K562 (cell line): ENCODE data around the gene UBE2E2. TPM values are rescaled to one million over a fixed set of nuclear protein-coding genes. Genes with fewer than 3 reads are reported as not detected.

Experiments
- ATAC-seq: fragments of 200-7000 bp; cut with Tn5 transposase; 3 replicates; pipeline ENCODE4 v1.9.1; 2020; ENCODE audit warnings: moderate library complexity
- BruUV-seq: library from RNA; stranded (reverse); fragments of 400-500 nt; replicated peaks from 2 replicates; lab custom pipeline; 2021; lab: Mats Ljungman, UMichigan
- CTCF ChIA-PET: fragments of 300-600 bp; formaldehyde crosslinking; extraction: SDS; loops from one replicate; lab custom pipeline; 2021; ENCODE audit warnings: low intra/inter-chr PET ratio; lab: Yijun Ruan, JAX
- POLR2A ChIA-PET: fragments of 300-600, 350-650 bp; sonication (Branson Sonifier 250); formaldehyde crosslinking; extraction: SDS; loops from one replicate; lab custom pipeline; 2021; ENCODE audit warnings: antibody characterized with exemption, inconsistent platforms; lab: Yijun Ruan, JAX
- DNase-seq, 4 experiments: peaks; one replicate each; pipeline versions ENCODE4 v3.0.0 to v3.0.0-alpha.2; 2011 to 2018; ENCODE audit warnings: low spot score in 3 of 4, mixed read lengths in 3 of 4; ENCODE audit errors: extremely low read depth in 1 of 4
- FAIRE-seq: peaks from 2 replicates; lab custom pipeline; 2011; peaks lifted over from hg19 to GRCh38; lab: Jason Lieb, UNC
- H2AFZ ChIP-seq: 2 replicates; pipeline ENCODE4 v1.6.0; 2011; ENCODE audit warnings: low read depth, low read length, control low read depth, inconsistent platforms
- H3K27ac ChIP-seq: fragments of 200-600 bp; 3 replicates; pipeline ENCODE4 v1.8.0; 2011; ENCODE audit warnings: low read depth, mild to moderate bottlenecking, control low read depth, inconsistent platforms, low read length, moderate library complexity, mixed read lengths; ENCODE audit errors: extremely low read depth
- H3K27me3 ChIP-seq, 2 experiments: fragments of 300-600 bp in 1 of 2; 2 replicates in 1 of 2; 3 replicates in 1 of 2; pipeline versions ENCODE4 v1.6.0 to v1.8.0; 2011; ENCODE audit warnings: inconsistent platforms in 2 of 2, low read length in 2 of 2, mild to moderate bottlenecking in 1 of 2, mixed read lengths in 1 of 2, moderate library complexity in 1 of 2; ENCODE audit not compliant: control insufficient read depth in 2 of 2, insufficient read depth in 2 of 2
- H3K36me3 ChIP-seq: fragments of 300-600 bp; 3 replicates; pipeline ENCODE4 v1.8.0; 2011; ENCODE audit warnings: mild to moderate bottlenecking, low read length, inconsistent platforms; ENCODE audit not compliant: control insufficient read depth, insufficient read depth
- H3K4me1 ChIP-seq, 2 experiments: fragments of 200-600 bp in 1 of 2; replicated peaks in 1 of 2; 2 replicates in 1 of 2; 3 replicates in 1 of 2; pipeline versions ENCODE4 v1.5.1 to v1.8.0; 2011; ENCODE audit warnings: inconsistent platforms in 2 of 2, low read length in 2 of 2, mild to moderate bottlenecking in 1 of 2, mixed read lengths in 1 of 2, moderate library complexity in 1 of 2; ENCODE audit not compliant: control insufficient read depth in 2 of 2, insufficient read depth in 2 of 2
- H3K4me2 ChIP-seq: 2 replicates; pipeline ENCODE4 v1.6.1; 2011; ENCODE audit warnings: low read length, control low read depth, inconsistent platforms, mixed read lengths; ENCODE audit not compliant: insufficient read depth
- H3K4me3 ChIP-seq: fragments of 200-600 bp; sonication (generic), shearing (Covaris generic); 2 replicates; pipeline ENCODE4 v1.5.1; 2016; ENCODE audit warnings: control low read depth, inconsistent platforms
- H3K79me2 ChIP-seq: fragments of 200-600 bp; 3 replicates; pipeline ENCODE4 v1.8.0; 2011; ENCODE audit warnings: low read length, inconsistent platforms; ENCODE audit not compliant: control insufficient read depth, insufficient read depth
- H3K9ac ChIP-seq, 2 experiments: 2 replicates each; pipeline versions ENCODE4 v1.6.0 to v1.6.1; 2011; ENCODE audit warnings: low read depth in 2 of 2, low read length in 2 of 2, control low read depth in 1 of 2, inconsistent platforms in 1 of 2, mild to moderate bottlenecking in 1 of 2, mixed read lengths in 1 of 2; ENCODE audit not compliant: insufficient read depth in 1 of 2
- H3K9me1 ChIP-seq: one replicate; pipeline ENCODE4 v1.6.0; 2011; ENCODE audit warnings: inconsistent platforms, mild to moderate bottlenecking, low read length, moderate library complexity; ENCODE audit not compliant: control insufficient read depth, insufficient read depth
- H3K9me3 ChIP-seq: replicated peaks from 2 replicates; pipeline ENCODE4 v1.5.1; 2011; ENCODE audit warnings: low read depth, low read length, inconsistent platforms; ENCODE audit not compliant: control insufficient read depth, insufficient read depth
- H4K20me1 ChIP-seq: replicated peaks from 2 replicates; pipeline ENCODE4 v1.6.1; 2011; ENCODE audit warnings: low read length, inconsistent platforms, mixed read lengths; ENCODE audit not compliant: control insufficient read depth, insufficient read depth
- ARID3B ChIP-seq: fragments of 250-450 bp; sonication (Bioruptor Pico); IDR thresholded peaks from 2 replicates; pipeline ENCODE4 v1.4.0; 2020; ENCODE audit warnings: borderline replicate concordance
- DMBX1 ChIP-seq: fragments of 250-450 bp; sonication (Bioruptor Pico); IDR thresholded peaks from 2 replicates; pipeline ENCODE4 v1.8.0; 2022; ENCODE audit warnings: inconsistent platforms, mild to moderate bottlenecking, moderate library complexity, borderline replicate concordance
- ETV1 ChIP-seq: fragments of 450-650 bp; conservative IDR thresholded peaks from 2 replicates; pipeline ENCODE4 v1.6.1; 2016; ENCODE audit warnings: missing genetic modification characterization, control low read depth, low read depth, missing compliant biosample characterization
- GABPA ChIP-seq: fragments of 200-800 bp; sonication (Bioruptor generic); conservative IDR thresholded peaks from 2 replicates; pipeline ENCODE4 v1.6.1; 2016; ENCODE audit warnings: low read depth, missing genetic modification characterization, missing compliant biosample characterization
- HCFC1 ChIP-seq: IDR thresholded peaks from 2 replicates; pipeline ENCODE4 v1.6.1; 2012; ENCODE audit warnings: low read depth, low read length, improper control_type of control experiment
- NCOR1 ChIP-seq: fragments of 450-650 bp; IDR thresholded peaks from 2 replicates; pipeline ENCODE4 v1.6.1; 2016; ENCODE audit warnings: mild to moderate bottlenecking, moderate library complexity
- PTRF ChIP-seq: fragments of 450-650 bp; IDR thresholded peaks from 2 replicates; pipeline ENCODE4 v1.6.1; 2016; ENCODE audit warnings: mild to moderate bottlenecking, missing genetic modification characterization, missing compliant biosample characterization
- SRSF1 ChIP-seq: fragments of 200-400 bp; formaldehyde crosslinking; IDR thresholded peaks from 2 replicates; pipeline ENCODE4 v1.6.1; 2017; ENCODE audit warnings: mild to moderate bottlenecking, low read depth, low read length, moderate library complexity
- TARDBP ChIP-seq: fragments of 450-650 bp; IDR thresholded peaks from 2 replicates; pipeline ENCODE4 v1.6.1; 2016
- THAP12 ChIP-seq: fragments of 250-450 bp; sonication (Bioruptor Pico); IDR thresholded peaks from 2 replicates; pipeline ENCODE4 v1.9.0; 2021; ENCODE audit warnings: mild to moderate bottlenecking, inconsistent platforms
- ZNF431 ChIP-seq: sonication (generic); formaldehyde crosslinking; IDR thresholded peaks from 2 replicates; pipeline ENCODE4 v1.8.0; 2022; ENCODE audit warnings: mild to moderate bottlenecking, missing genetic modification reagents
- ZNF444 ChIP-seq: fragments of 250-450 bp; sonication (Bioruptor Pico); IDR thresholded peaks from 2 replicates; pipeline ENCODE4 v1.4.0; 2020; ENCODE audit warnings: mild to moderate bottlenecking, moderate library complexity
- ZNF583 ChIP-seq: fragments of 250-450 bp; sonication (Bioruptor Pico); IDR thresholded peaks from 2 replicates; pipeline ENCODE4 v1.4.0; 2020
- WGBS: fragments of 100-300 bp; shearing (Covaris generic); methylation state at CpG from one replicate; pipeline ENCODE4 v1.1.6; 2016; ENCODE audit warnings: low coverage, mixed read lengths; ENCODE audit not compliant: insufficient coverage; ENCODE audit errors: missing lambda C conversion rate; 5-methylcytosine and 5-hydroxymethylcytosine counted together
- in situ Hi-C: fragments of 300-500 bp; cut with MboI; formaldehyde crosslinking; loops from 4 replicates; pipeline ENCODE4 v1.15.0; 2018; ENCODE audit warnings: inconsistent platforms, mixed read lengths
- intact Hi-C: fragments of 100-400 bp; cut with micrococcal nuclease; formaldehyde crosslinking; loops from 2 replicates; pipeline ENCODE4 v1.14.2; 2022
- polyA plus RNA-seq, 8 experiments: library from polyadenylated mRNA; depleted of rRNA in 4 of 8; stranded (reverse) in 5 of 8; unstranded in 3 of 8; fragments of >200 nt; fragmentation: Nextera tagmentation in 2 of 8; fragmentation: Illumina TruSeq in 1 of 8; extraction: Ambion mirVana in 2 of 8; extraction: Trizol in 1 of 8; gene quantifications; 2 replicates each; pipeline versions ENCODE4 v1.2.1 to v1.2.3, GENCODE V29; 2011 to 2014; ENCODE audit warnings: inconsistent platforms in 1 of 8, missing spikeins in 1 of 8
- total RNA-seq, 7 experiments: library from RNA; depleted of rRNA in 6 of 7; stranded (reverse); fragments of >200 nt in 6 of 7; fragmentation: Illumina TruSeq in 2 of 7; extraction: Trizol in 2 of 7; gene quantifications; 2 replicates each; pipeline versions ENCODE4 v1.2.1 to v1.2.3, GENCODE V29; 2011 to 2021; ENCODE audit warnings: low replicate concordance in 1 of 7
- TF ChIP-seq, protein P1 (sequence below): fragments of 450-650 bp; formaldehyde crosslinking; IDR thresholded peaks from 2 replicates; pipeline ENCODE4 v1.4.0; 2022; ENCODE audit warnings: mild to moderate bottlenecking, moderate library complexity

Gene UBE2E2
- total and polyA plus RNA-seq, 9 of the 15 experiments (the other 6 are each of a cell fraction or from before 2014, with no cell fraction given) = 0.22 to 5.1 (median 1.9) TPM

DNA sequence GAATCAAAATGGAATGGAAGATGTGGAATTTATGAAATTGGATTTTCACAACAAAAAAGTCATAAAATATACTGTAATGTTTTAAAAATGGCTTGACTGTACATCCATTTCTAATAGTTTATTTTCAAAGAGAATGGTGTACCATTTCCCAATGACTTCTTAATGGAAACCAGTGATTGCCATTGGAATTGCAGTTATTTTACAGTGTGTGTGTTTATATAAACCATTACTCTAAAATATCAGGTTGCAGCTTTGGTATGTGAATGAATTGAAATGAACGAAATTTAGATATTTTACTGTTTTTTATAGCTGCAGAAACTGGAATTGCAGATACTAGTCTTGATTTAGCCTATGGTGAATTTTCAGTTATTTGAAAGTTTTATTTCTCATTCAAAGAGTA is 165.6 kb downstream of the UBE2E2 start:
- H3K9ac ChIP-seq = no peak overlapping the region
- no peaks in the 10 kb centered on the region for H3K79me2 ChIP-seq
- WGBS = 0% methylated on average over 1 of the region's 1 CpG
- FAIRE-seq (no peak), ATAC-seq (no peak), DNase-seq (no peak)
- no peaks in the 10 kb centered on the region for H3K36me3 ChIP-seq
- no peaks in the 10 kb centered on the region for H3K27me3 ChIP-seq
- no peaks in the 10 kb centered on the region for H3K9me1 ChIP-seq
- CTCF ChIA-PET = no interaction called here
- H3K4me2 ChIP-seq = no peak overlapping the region
- in situ Hi-C loops = no loop called here
- BruUV-seq = no TSS peak
- no peaks in the 10 kb centered on the region for H3K9me3 ChIP-seq
- TF ChIP-seq NCOR1 = no peak
- TF ChIP-seq THAP12 (CRISPR knock-in tag) = no peak
- no peak for TF ChIP-seq HCFC1
- TF ChIP-seq GABPA (tag) = no peak
- TF ChIP-seq, protein P1, sequence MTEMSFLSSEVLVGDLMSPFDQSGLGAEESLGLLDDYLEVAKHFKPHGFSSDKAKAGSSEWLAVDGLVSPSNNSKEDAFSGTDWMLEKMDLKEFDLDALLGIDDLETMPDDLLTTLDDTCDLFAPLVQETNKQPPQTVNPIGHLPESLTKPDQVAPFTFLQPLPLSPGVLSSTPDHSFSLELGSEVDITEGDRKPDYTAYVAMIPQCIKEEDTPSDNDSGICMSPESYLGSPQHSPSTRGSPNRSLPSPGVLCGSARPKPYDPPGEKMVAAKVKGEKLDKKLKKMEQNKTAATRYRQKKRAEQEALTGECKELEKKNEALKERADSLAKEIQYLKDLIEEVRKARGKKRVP = no peak
- no peak for TF ChIP-seq ZNF583 (CRISPR knock-in tag)
- TF ChIP-seq ARID3B (CRISPR knock-in tag) = no peak
- TF ChIP-seq DMBX1 (CRISPR knock-in tag) = no peak
- no peak for TF ChIP-seq PTRF (tag)
- TF ChIP-seq TARDBP = no peak
- TF ChIP-seq ETV1 (tag) = no peak
- no peak for TF ChIP-seq ZNF444
- TF ChIP-seq SRSF1 = no peak
- TF ChIP-seq ZNF431 (CRISPR knock-in tag) = no peak
- H4K20me1 ChIP-seq = no peaks in the 10 kb centered on the region
- POLR2A ChIA-PET = interaction anchor here (0.6 kb wide), 1 partner anchor 86 kb away, joined by 3 read pairs; no protein-coding TSS in a partner anchor
- intact Hi-C loops = no loop called here
- no peak overlapping the region for H3K27ac ChIP-seq
- no peak overlapping the region for H3K4me3 ChIP-seq
- no peak overlapping the region for H2AFZ ChIP-seq
- no peaks in the 10 kb centered on the region for H3K4me1 ChIP-seq
